ENCODE results near the gene MYO6.

MYO6 gene

DNA sequence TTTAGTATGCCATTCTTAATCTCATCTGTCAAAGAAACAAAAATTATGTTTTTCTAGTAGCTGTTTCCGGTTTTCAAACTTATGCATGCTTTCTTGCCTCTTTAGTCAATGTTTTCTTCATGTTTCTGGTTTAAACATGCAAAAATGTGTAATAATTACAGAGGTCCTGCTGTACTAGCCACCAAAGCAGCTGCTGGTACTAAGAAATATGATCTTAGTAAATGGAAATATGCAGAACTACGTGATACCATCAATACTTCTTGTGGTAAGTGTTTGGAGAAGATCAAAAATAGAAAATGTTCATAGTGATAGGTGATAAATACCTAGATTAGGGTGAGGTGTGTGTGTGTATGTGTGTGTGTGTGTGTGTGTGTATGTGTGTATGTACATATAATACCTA lies 158.4 kb downstream of the MYO6 start:
- no peaks in the 10 kb centered on the region for H3K4me1 ChIP-seq (ENCODE audit: insufficient read depth, low read length)
- no peaks in the 10 kb centered on the region for H3K36me3 ChIP-seq (ENCODE audit: insufficient read depth, low read length)
- no peak overlapping the region for H3K9ac ChIP-seq (ENCODE audit: low read depth, low read length)
- no peaks in the 10 kb centered on the region for H3K9me3 ChIP-seq (ENCODE audit: control insufficient read depth, insufficient read depth, low read length)

DNA sequence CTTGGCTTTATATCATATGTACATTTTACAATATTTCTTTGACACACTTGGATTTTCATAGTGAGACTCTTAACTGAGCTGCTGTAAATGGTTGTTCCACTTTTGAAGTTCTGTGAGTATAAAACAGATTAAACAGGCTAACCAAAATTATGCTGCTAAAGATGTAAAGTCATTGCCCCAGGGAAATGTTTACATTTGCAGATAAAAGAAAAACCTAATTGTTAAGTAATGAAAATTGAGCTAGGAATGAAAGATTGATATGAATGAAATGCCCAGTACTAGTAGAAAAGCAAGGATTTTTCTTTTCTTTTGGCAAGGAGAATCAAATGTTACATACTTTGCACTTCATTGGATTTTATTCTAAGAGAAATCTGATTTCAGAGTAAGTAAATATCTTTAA lies 164.0 kb downstream of the MYO6 start:
- H3K4me1 ChIP-seq (ENCODE audit: insufficient read depth, low read length) = peaks cover 6% of the 10 kb centered on the region; the same call in 1 of the 2 replicates
- H3K36me3 ChIP-seq (ENCODE audit: insufficient read depth, low read length) = no peaks in the 10 kb centered on the region
- H3K9ac ChIP-seq (ENCODE audit: low read depth, low read length) = no peak overlapping the region
- no peaks in the 10 kb centered on the region for H3K9me3 ChIP-seq (ENCODE audit: control insufficient read depth, insufficient read depth, low read length)

DNA sequence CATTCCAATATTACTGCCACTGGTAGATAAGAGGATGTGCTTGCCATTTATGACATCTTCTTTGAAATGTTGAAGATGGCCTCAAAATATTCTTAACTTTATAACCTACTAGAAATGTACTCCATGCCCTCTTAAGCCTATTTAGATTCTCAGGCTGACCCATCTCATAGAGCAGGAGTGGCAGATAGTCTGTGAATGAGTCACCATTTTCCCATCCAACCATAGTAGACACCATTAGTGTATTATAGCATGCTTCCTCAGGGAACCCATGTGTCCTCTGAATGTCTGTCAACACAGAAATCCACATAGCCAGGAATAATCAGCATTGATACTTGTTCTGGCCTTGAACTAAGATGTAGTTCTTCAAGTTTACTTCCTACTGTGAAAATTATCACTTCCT lies 173.2 kb downstream of the MYO6 start:
- Histone ChIP-seq H3K9ac (ENCODE audit: low read depth, low read length) (no peak overlapping the region), H3K36me3 (ENCODE audit: insufficient read depth, low read length) (no peaks in the 10 kb centered on the region), H3K4me1 (ENCODE audit: insufficient read depth, low read length) (peaks cover 5% of the 10 kb centered on the region; the same call in 1 of the 2 replicates), H3K9me3 (ENCODE audit: control insufficient read depth, insufficient read depth, low read length) (no peaks in the 10 kb centered on the region)

DNA sequence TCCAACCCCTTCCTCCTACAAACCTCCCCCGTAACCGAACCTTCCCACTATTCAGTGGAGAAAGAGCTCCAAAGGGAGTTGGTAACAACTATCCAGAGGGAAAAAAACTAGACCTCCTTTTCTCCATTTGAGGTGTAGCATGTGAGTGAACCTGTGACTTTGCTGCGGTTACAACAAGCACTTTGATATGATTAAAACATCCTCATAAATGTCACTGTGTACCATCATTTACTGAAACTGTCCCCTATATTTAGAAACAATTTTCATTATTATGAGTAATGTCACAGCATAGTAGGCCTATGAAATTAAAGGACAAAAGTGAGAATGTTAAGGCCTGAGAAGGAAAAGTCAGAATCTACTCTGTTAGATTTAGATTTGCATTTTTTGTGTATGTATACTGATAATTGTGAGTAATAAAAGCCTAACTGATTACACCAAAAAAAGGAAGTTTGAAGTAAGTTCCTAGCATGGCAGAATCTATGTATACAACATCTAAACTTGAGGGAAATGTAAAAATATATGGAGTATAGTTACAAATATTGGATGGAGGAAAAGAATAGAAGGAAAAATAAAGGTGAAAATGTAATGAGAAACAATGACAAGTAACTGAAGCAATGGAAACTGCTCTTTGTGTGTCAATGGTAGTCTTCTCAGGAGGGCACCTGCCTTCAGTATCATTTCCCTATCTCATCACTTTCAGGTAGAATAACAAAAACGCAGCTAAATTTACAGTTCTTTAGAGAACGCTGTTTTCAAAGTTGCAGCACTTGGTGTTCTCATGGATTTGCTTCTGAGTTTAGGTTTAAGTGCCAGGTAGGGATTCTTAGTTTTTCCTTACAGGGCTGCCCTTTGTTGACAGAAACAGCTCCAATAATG lies 177.5 kb downstream of the MYO6 start:
- Histone ChIP-seq H3K36me3 (ENCODE audit: insufficient read depth, low read length) (no peaks in the 10 kb centered on the region), H3K9me3 (ENCODE audit: control insufficient read depth, insufficient read depth, low read length) (no peaks in the 10 kb centered on the region), H3K9ac (ENCODE audit: low read depth, low read length) (no peak overlapping the region), H3K4me1 (ENCODE audit: insufficient read depth, low read length) (no peaks in the 10 kb centered on the region)

DNA sequence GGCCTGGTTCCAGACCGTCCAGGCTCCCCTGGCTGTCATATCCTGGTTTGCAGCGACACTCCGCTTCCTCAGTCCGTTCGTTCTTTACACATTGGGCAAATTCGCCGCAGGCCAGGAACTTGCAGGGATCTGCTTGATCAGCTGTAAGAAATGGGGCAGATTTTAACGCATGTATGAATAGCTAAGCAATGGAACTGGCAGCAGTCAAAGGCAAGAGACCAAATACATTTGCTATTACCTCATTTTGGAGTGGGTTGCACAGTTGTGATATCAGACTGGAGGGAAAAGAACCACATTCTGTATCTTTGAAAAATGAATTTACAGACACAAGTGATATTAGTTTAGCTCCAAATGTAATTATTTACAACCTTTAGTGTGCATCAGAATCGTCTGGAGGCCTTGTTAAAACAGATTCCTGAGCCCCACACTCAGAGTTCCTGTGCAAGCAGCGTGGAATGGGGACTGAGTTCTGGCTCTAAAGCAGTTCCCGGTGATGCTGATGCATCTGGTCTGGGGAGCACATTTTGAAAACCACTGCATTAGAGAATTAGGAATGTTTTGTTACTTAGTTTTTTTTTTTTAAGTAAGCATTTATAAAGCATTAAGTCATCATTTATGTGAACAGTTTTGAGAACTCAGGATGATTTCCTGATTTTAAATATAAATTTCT lies 182.1 kb downstream of the MYO6 start:
- no peak overlapping the region for H3K9ac ChIP-seq (ENCODE audit: low read depth, low read length)
- H3K9me3 ChIP-seq (ENCODE audit: control insufficient read depth, insufficient read depth, low read length) = no peaks in the 10 kb centered on the region
- H3K4me1 ChIP-seq (ENCODE audit: insufficient read depth, low read length) = peaks cover 9% of the 10 kb centered on the region
- H3K36me3 ChIP-seq (ENCODE audit: insufficient read depth, low read length) = no peaks in the 10 kb centered on the region

DNA sequence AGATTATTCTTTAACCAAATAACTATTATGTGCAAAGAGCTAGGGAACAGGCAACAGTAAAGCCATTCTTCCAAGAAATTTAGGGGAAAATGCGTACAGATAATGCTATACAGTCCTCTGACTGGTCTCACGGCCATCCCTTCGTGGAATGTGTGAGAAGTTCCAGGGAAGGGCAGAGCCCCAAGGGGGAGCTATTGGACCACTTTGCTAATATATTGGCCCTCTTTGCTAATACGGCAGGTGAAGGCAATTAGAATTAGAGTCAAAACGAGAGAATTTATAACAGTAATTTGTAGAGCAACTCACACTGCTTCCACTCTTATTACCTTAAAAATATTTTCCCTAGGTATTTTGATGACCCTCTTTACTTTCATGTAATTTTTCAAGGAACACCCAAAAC lies 183.0 kb downstream of the MYO6 start:
- H3K9me3 ChIP-seq (ENCODE audit: control insufficient read depth, insufficient read depth, low read length) = no peaks in the 10 kb centered on the region
- H3K9ac ChIP-seq (ENCODE audit: low read depth, low read length) = no peak overlapping the region
- no peaks in the 10 kb centered on the region for H3K36me3 ChIP-seq (ENCODE audit: insufficient read depth, low read length)
- H3K4me1 ChIP-seq (ENCODE audit: insufficient read depth, low read length) = peaks cover 9% of the 10 kb centered on the region

DNA sequence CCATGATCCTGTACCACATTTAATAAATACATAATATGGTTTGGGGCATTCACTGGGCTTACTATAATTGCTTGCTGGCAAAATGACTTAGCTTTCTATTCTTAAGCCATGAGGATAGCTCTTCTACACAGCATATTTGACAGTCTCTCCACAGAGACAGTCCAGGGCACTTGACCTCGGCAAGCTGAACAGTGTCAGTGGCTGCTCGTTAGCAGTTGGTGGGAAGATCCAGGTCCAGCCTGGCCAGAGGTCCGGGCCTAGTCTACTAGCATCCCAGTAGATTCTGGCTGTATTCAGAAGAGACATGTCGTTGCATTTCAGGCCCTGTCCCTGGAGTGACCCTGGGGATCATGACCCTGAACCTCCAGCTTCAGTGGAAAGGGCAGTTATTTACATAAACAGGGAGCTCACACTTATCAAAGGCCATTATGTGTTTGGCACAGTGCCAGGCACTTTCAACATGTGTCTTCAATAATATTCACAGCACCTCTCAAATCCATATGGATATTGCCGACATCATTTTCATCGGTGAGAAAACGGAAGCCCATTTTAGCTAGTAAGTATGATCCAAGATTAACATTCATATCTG lies 184.4 kb downstream of the MYO6 start:
- no peak overlapping the region for H3K9ac ChIP-seq (ENCODE audit: low read depth, low read length)
- H3K4me1 ChIP-seq (ENCODE audit: insufficient read depth, low read length) = peaks cover 9% of the 10 kb centered on the region
- no peaks in the 10 kb centered on the region for H3K9me3 ChIP-seq (ENCODE audit: control insufficient read depth, insufficient read depth, low read length)
- H3K36me3 ChIP-seq (ENCODE audit: insufficient read depth, low read length) = no peaks in the 10 kb centered on the region

DNA sequence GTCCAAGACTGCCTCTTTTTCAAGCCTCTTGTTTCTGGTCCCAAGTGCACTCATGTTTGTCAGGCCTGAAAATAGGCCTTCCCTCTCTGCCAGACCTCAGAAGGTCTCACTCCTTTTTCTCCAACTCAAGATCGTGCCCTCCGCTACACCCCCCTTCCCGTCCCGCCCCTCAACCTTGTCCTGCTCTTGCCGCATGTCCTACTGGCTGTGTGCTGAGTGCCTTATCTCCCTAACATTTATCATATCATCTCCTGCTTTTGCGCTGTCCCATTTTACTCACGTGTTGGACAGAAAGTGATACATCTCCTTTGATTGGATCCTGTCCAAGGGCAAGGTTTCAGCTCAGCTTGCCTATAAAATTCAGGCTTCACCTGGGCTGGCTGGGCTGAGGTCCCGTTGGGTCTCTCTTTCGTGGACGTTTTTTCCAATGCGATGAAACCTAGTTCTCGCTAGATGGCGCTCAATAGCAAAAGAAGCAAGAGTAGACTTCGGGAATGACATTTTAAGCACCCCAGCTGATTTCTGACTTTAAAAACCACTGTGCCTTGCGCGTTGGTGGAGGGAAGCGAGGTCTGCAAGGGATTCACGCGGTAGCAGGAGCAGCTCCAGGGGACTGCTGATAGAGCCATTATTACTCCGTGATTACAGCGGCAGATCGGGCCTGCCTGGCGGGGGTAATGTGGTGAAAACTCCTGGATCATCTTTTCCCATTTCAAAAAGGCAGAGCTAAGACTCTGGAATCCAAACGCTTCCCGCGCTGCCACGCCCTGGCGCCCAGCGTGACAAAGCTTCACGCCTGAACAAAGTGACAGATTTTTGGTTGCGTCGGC lies 185.8 kb downstream of the MYO6 start:
- peaks cover 9% of the 10 kb centered on the region for H3K4me1 ChIP-seq (ENCODE audit: insufficient read depth, low read length)
- peak overlapping the region; percentile 57; the same call in 1 of the 2 replicates for H3K9ac ChIP-seq (ENCODE audit: low read depth, low read length)
- no peaks in the 10 kb centered on the region for H3K36me3 ChIP-seq (ENCODE audit: insufficient read depth, low read length)
- no peaks in the 10 kb centered on the region for H3K9me3 ChIP-seq (ENCODE audit: control insufficient read depth, insufficient read depth, low read length)

DNA sequence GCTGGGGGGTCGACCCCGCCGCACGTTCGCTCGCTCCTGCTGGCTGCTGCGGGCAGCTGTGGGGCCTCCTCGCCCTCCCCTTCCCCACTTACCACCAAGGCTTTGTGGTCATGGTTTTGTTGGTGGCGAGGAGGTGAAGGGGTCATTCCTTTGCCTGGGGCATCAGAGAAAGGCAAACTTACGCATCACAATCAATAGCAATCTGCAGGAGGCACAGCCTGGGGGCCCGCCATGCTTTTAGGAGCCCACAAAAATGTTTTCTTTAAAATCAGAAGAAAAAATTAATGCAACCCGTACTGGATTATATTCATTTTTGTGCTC lies 186.4 kb downstream of the MYO6 start:
- H3K36me3 ChIP-seq (ENCODE audit: insufficient read depth, low read length) = no peaks in the 10 kb centered on the region

DNA sequence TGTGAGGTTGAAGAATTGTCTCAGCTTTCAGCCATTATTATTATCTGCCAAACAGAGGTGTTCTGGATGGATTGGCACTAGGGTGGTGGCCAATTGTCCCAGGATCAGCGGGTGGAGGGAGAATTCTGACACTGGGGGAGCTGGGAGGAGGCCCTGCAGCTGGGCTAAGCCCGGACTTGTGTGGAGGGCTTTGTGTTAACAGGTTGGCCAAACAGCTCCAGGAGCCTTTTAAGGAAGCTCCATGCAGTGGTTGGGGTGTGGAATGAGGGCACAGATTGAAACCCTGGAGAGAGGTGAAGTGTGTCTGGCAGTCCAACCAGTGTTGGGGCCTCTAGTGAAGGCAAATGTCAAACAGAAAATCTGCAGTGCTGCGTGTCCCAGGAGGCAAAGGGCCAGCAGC lies 187.6 kb downstream of the MYO6 start:
- Histone ChIP-seq H3K9me3 (ENCODE audit: control insufficient read depth, insufficient read depth, low read length) (no peaks in the 10 kb centered on the region), H3K4me1 (ENCODE audit: insufficient read depth, low read length) (peaks cover 9% of the 10 kb centered on the region), H3K36me3 (ENCODE audit: insufficient read depth, low read length) (no peaks in the 10 kb centered on the region), H3K9ac (ENCODE audit: low read depth, low read length) (no peak overlapping the region)

More for the DNA sequence above, 186.4 kb downstream of the MYO6 start:
- Histone ChIP-seq H3K9me3 (ENCODE audit: control insufficient read depth, insufficient read depth, low read length) (no peaks in the 10 kb centered on the region), H3K4me1 (ENCODE audit: insufficient read depth, low read length) (peaks cover 9% of the 10 kb centered on the region), H3K9ac (ENCODE audit: low read depth, low read length) (peak overlapping the region; percentile 57; the same call in 1 of the 2 replicates)

DNA sequence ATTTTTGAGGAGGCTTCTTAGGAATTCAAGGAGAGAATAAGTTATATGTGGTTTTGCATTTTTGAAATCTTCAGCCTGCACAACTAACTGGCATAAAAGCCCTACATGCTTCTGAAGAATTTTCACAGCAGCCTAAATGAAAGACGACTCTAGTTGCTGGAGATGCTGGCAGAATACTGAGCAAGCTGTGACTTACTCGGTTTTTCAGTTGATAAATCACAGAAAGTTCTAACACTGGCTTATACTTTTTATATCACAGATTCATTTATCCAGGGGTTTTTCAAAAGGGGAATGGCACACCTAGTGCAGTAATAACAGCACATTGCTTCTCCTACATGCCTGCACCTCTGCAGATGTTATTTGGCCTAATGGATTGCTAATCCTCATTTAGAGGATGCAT lies 188.8 kb downstream of the MYO6 start:
- no peaks in the 10 kb centered on the region for H3K9me3 ChIP-seq (ENCODE audit: control insufficient read depth, insufficient read depth, low read length)
- H3K36me3 ChIP-seq (ENCODE audit: insufficient read depth, low read length) = no peaks in the 10 kb centered on the region

DNA sequence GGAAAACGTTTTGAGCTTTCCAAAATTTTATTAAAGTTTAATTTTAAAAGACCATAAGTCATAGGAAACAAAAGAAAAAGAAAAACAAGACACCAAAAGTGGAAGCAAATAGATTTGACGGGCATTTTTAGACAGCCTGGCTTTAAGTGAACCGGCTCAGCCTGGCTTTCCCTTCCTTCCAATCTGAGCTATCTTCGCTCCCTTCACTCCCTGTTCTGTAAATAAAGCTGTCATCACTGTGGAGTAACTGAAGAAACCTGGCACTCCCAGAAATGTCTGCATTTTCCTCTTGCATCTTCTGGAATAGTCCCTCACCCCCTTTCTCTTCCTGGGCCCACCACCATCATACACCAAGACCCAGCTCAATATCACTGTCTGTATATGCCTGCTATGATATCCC lies 191.5 kb downstream of the MYO6 start:
- H3K9me3 ChIP-seq (ENCODE audit: control insufficient read depth, insufficient read depth, low read length) = no peaks in the 10 kb centered on the region
- H3K36me3 ChIP-seq (ENCODE audit: insufficient read depth, low read length) = no peaks in the 10 kb centered on the region
- H3K4me1 ChIP-seq (ENCODE audit: insufficient read depth, low read length) = peaks cover under 1% of the 10 kb centered on the region; the same call in 1 of the 2 replicates
- no peak overlapping the region for H3K9ac ChIP-seq (ENCODE audit: low read depth, low read length)

More for the DNA sequence above, 188.8 kb downstream of the MYO6 start:
- peaks cover 9% of the 10 kb centered on the region for H3K4me1 ChIP-seq (ENCODE audit: insufficient read depth, low read length)
- no peak overlapping the region for H3K9ac ChIP-seq (ENCODE audit: low read depth, low read length)

DNA sequence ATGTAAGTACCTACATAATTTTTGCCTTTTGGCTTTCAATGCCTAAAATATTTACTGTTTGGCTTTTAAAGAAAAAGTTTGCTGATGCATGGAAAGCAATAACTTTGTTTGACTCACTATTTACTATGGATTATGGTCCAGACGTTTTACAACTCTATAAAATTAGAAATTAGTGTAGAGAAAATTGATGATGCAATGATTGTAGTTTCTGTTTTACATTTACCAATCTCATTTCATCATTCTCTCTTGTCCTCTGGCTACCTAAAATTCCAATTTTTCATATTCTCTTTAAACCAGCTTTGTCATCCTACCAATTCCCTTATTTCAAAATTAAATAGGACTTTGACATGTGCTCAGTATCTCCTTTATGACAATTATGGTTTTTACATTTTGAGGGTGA lies 192.5 kb downstream of the MYO6 start:
- Histone ChIP-seq H3K9ac (ENCODE audit: low read depth, low read length) (no peak overlapping the region), H3K4me1 (ENCODE audit: insufficient read depth, low read length) (peaks cover 10% of the 10 kb centered on the region; the same call in 1 of the 2 replicates), H3K9me3 (ENCODE audit: control insufficient read depth, insufficient read depth, low read length) (no peaks in the 10 kb centered on the region), H3K36me3 (ENCODE audit: insufficient read depth, low read length) (no peaks in the 10 kb centered on the region)

DNA sequence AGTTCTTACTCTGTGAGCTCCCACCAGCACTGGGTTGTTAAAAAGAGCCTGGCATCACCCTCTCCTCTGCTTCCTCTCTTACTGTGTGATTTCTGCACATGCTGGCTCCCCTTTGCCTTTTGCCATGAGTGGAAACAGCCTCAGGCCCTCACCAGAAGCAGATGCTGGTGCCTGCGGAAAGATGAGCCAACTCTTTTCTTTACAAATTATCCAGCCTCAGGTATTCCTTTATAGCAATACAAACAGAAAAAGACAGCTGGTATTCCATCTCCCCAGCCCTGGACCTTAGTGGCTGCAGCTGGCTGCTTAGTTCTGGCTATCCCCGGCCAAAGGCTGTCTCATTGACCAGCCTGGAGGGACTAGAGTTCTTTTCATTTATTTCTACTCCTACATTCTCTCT lies 194.3 kb downstream of the MYO6 start:
- no peak overlapping the region for H3K9ac ChIP-seq (ENCODE audit: low read depth, low read length)
- H3K36me3 ChIP-seq (ENCODE audit: insufficient read depth, low read length) = no peaks in the 10 kb centered on the region
- H3K4me1 ChIP-seq (ENCODE audit: insufficient read depth, low read length) = peaks cover 14% of the 10 kb centered on the region; the same call in 1 of the 2 replicates
- H3K9me3 ChIP-seq (ENCODE audit: control insufficient read depth, insufficient read depth, low read length) = no peaks in the 10 kb centered on the region
